Prostate gland (tissue), 2 donors: Measurements from ENCODE around the gene MESP2.

Experiments
- CTCF ChIP-seq, 4 experiments: fragments of 200-600 bp in 2 of 4; fragments of 450-650 bp in 2 of 4; sonication (generic) in 2 of 4; IDR thresholded peaks; 1 replicate in 3 of 4; 2 replicates in 1 of 4; pipeline ENCODE4 v1.5.1; 2016 to 2019; ENCODE audit warnings: antibody characterized with exemption in 4 of 4, mild to moderate bottlenecking in 2 of 4, moderate library complexity in 2 of 4
- POLR2A ChIP-seq: fragments of 450-650 bp; IDR thresholded peaks from one replicate; pipeline ENCODE4 v1.6.1; 2016; ENCODE audit warnings: antibody characterized with exemption, mild to moderate bottlenecking
- POLR2AphosphoS5 ChIP-seq: sonication (generic); formaldehyde crosslinking; IDR thresholded peaks from one replicate; pipeline ENCODE4 v1.6.1; 2017; ENCODE audit warnings: antibody characterized with exemption

- TF ChIP-seq POLR2A = no peak
- TF ChIP-seq CTCF (IDR thresholded peaks at IDR 0.05) = no peak
- TF ChIP-seq POLR2AphosphoS5 = no peak
Measured at GRCh38 chr15:89783861-89784685, 7.9 kb downstream of the MESP2 start.
